ENCODE measurements around the gene IQGAP2. TPM values are rescaled to one million over a fixed set of nuclear protein-coding genes. Genes with fewer than 3 reads are reported as not detected.

The IQGAP2 gene
- total RNA-seq, 6 donors from 2014 or later, result 24.3 to 57.6 (median 28.9) TPM

DNA sequence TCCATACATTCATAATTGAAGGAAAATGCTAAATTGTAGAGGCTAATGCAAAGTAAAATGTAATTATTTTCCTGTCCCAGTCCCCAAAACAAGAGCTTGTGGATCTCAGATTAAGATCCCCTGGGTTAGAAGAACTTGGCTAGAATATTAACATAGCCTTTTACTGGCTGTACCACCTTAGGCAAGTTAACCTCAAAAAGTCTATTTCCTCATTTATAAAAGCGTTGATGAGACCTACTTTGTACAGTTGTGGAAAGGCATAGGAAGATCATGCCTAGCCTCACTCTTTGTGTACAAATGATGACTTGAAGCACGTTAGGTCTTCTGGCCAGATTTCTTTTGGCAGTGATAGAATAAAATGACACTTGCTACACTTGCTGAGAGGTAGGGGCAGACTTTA is 122.9 kb downstream of the IQGAP2 start:
- DNase-seq, result no peak
- H3K27me3 ChIP-seq, result no peaks in the 10 kb centered on the region
- no peak overlapping the region for H3K27ac ChIP-seq
- no peaks in the 10 kb centered on the region for H3K36me3 ChIP-seq
- H3K4me3 ChIP-seq, result no peak overlapping the region
- H3K9me3 ChIP-seq, result no peaks in the 10 kb centered on the region
- no peak for TF ChIP-seq EP300 (IDR thresholded peaks at IDR 0.05)
- TF ChIP-seq POLR2AphosphoS5 (IDR thresholded peaks at IDR 0.05), result no peak
- no peak for TF ChIP-seq POLR2A (IDR thresholded peaks at IDR 0.05)
- TF ChIP-seq, protein P1, sequence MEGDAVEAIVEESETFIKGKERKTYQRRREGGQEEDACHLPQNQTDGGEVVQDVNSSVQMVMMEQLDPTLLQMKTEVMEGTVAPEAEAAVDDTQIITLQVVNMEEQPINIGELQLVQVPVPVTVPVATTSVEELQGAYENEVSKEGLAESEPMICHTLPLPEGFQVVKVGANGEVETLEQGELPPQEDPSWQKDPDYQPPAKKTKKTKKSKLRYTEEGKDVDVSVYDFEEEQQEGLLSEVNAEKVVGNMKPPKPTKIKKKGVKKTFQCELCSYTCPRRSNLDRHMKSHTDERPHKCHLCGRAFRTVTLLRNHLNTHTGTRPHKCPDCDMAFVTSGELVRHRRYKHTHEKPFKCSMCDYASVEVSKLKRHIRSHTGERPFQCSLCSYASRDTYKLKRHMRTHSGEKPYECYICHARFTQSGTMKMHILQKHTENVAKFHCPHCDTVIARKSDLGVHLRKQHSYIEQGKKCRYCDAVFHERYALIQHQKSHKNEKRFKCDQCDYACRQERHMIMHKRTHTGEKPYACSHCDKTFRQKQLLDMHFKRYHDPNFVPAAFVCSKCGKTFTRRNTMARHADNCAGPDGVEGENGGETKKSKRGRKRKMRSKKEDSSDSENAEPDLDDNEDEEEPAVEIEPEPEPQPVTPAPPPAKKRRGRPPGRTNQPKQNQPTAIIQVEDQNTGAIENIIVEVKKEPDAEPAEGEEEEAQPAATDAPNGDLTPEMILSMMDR (IDR thresholded peaks at IDR 0.05), result no peak
- ATAC-seq (ENCODE audit: low FRiP score in 2 of 2), result no peak
- H3K4me1 ChIP-seq, result peaks cover 3 to 7% (median 4%) of the 10 kb centered on the region in 4 donors
- WGBS, 2 donors, result 82 to 91% methylated on average over 2 of the region's 2 CpGs

DNA sequence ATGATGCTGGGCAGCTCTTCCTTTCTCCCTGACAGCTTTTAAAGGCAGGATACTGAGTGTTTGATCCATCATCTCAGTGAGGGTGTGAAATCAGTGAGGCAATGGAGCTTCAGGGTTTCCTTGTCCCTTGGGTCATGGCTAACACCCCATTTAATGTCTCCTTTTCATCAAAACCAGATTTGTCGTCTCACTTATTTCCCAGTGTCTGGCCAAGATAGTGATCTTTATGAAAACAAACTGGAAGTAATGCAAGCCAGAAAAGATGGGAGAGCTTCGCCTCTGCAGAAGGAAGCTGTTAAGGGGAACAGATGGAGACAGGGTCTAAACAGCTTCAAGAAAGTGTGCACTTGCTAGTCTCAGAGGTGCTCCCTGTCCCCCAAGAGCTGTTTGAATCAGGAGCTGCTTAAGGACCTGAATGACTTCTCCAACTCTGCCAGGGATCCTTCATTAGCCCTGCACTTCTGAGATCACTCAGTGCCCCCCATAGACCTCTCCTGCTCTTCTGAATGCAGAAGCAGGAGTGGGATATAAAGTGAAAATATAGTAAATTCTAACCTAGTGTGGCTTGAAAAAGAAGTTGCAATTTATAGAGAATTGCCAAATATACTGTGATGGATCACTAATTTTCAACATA is 124.0 kb downstream of the IQGAP2 start:
- peak in 1 of 2 donors; percentile 31 for ATAC-seq (ENCODE audit: low FRiP score in 2 of 2)
- no peak for DNase-seq

GRCh38 chr5:76527685-76528161 is 124.6 kb downstream of the IQGAP2 start:
- ATAC-seq (ENCODE audit: low FRiP score in 2 of 2), result peak in 1 of 2 donors; percentile 16
- TF ChIP-seq POLR2AphosphoS5 (IDR thresholded peaks at IDR 0.05), result no peak
- no peak for TF ChIP-seq EP300 (IDR thresholded peaks at IDR 0.05)
- TF ChIP-seq POLR2A (IDR thresholded peaks at IDR 0.05), result no peak
- TF ChIP-seq, protein P1 (IDR thresholded peaks at IDR 0.05), result no peak
- WGBS, 2 donors, result 66 to 69% methylated on average over 2 of the region's 2 CpGs

More for the DNA sequence above, 124.0 kb downstream of the IQGAP2 start:
- 52 to 53% methylated on average over 2 of the region's 2 CpGs for WGBS, 2 donors
- Histone ChIP-seq H3K9me3 (no peaks in the 10 kb centered on the region), H3K36me3 (no peaks in the 10 kb centered on the region), H3K4me1 (peaks cover 0 to 7% (median 3%) of the 10 kb centered on the region in 4 donors), H3K27ac (no peak overlapping the region), H3K27me3 (no peaks in the 10 kb centered on the region), H3K4me3 (no peak overlapping the region)
- TF ChIP-seq POLR2A (IDR thresholded peaks at IDR 0.05), result no peak
- TF ChIP-seq, protein P1 (IDR thresholded peaks at IDR 0.05), result no peak
- no peak for TF ChIP-seq POLR2AphosphoS5 (IDR thresholded peaks at IDR 0.05)
- TF ChIP-seq EP300 (IDR thresholded peaks at IDR 0.05), result no peak

GRCh38 chr5:76528547-76529331 is 125.7 kb downstream of the IQGAP2 start:
- H3K36me3 ChIP-seq, result no peaks in the 10 kb centered on the region
- no peaks in the 10 kb centered on the region for H3K27me3 ChIP-seq
- 95 to 96% methylated on average over 2 of the region's 2 CpGs for WGBS, 2 donors
- H3K27ac ChIP-seq, result no peak overlapping the region
- DNase-seq (no peak), ATAC-seq (ENCODE audit: low FRiP score in 2 of 2) (no peak)
- peaks cover 0 to 7% (median 1%) of the 10 kb centered on the region in 4 donors for H3K4me1 ChIP-seq
- no peaks in the 10 kb centered on the region for H3K9me3 ChIP-seq
- H3K4me3 ChIP-seq, result no peak overlapping the region
- no peak for TF ChIP-seq POLR2AphosphoS5 (IDR thresholded peaks at IDR 0.05)
- TF ChIP-seq EP300 (IDR thresholded peaks at IDR 0.05), result no peak
- TF ChIP-seq POLR2A (IDR thresholded peaks at IDR 0.05), result no peak
- TF ChIP-seq, protein P1 (IDR thresholded peaks at IDR 0.05), result no peak

More at GRCh38 chr5:76527685-76528161, 124.6 kb downstream of the IQGAP2 start:
- DNase-seq, result no peak
- no peak overlapping the region for H3K27ac ChIP-seq
- H3K4me3 ChIP-seq, result no peak overlapping the region
- no peaks in the 10 kb centered on the region for H3K27me3 ChIP-seq
- peaks cover 0 to 7% (median 1%) of the 10 kb centered on the region in 4 donors for H3K4me1 ChIP-seq
- no peaks in the 10 kb centered on the region for H3K9me3 ChIP-seq
- no peaks in the 10 kb centered on the region for H3K36me3 ChIP-seq
